Measurements from ENCODE around the gene TGFBR2.

The TGFBR2 gene

GRCh38 chr3:30686799-30687198 lies 80.4 kb downstream of the TGFBR2 start:
- no peak for TF ChIP-seq CTCF (IDR thresholded peaks at IDR 0.05; ENCODE audit: extremely low read depth, missing control alignments)
- DNase-seq (ENCODE audit: low spot score), result no peak

GRCh38 chr3:30687930-30688570 lies 81.6 kb downstream of the TGFBR2 start:
- no peak for TF ChIP-seq CTCF (IDR thresholded peaks at IDR 0.05; ENCODE audit: extremely low read depth, missing control alignments)

GRCh38 chr3:30688776-30689641 lies 82.6 kb downstream of the TGFBR2 start:
- no peak for TF ChIP-seq CTCF (IDR thresholded peaks at IDR 0.05; ENCODE audit: extremely low read depth, missing control alignments)
- DNase-seq (ENCODE audit: low spot score), result no peak

More at GRCh38 chr3:30687930-30688570, 81.6 kb downstream of the TGFBR2 start:
- no peak for DNase-seq (ENCODE audit: low spot score)

GRCh38 chr3:30690199-30690598 lies 83.8 kb downstream of the TGFBR2 start:
- no peak for TF ChIP-seq CTCF (IDR thresholded peaks at IDR 0.05; ENCODE audit: extremely low read depth, missing control alignments)
- DNase-seq (ENCODE audit: low spot score), result no peak

- TF ChIP-seq CTCF (IDR thresholded peaks at IDR 0.05; ENCODE audit: extremely low read depth, missing control alignments), result no peak
- DNase-seq (ENCODE audit: low spot score), result no peak
Observed at GRCh38 chr3:30691249-30691880, 85.0 kb downstream of the TGFBR2 start.

- no peak for DNase-seq (ENCODE audit: low spot score)
- TF ChIP-seq CTCF (IDR thresholded peaks at IDR 0.05; ENCODE audit: extremely low read depth, missing control alignments), result no peak
Observed at GRCh38 chr3:30691944-30692343, 85.5 kb downstream of the TGFBR2 start.
